GM10266 (cell line): Measurements from ENCODE around the gene LRRTM3.

Source experiments
- DNase-seq: peaks from one replicate; pipeline ENCODE4 v3.0.0; 2012; ENCODE audit errors: extremely low spot score
- TF ChIP-seq, protein P1 (sequence below): IDR thresholded peaks from 2 replicates; pipeline ENCODE4 v1.5.1; 2012; ENCODE audit warnings: mild to moderate bottlenecking, low read depth; ENCODE audit not compliant: control insufficient read depth, insufficient read depth; ENCODE audit errors: missing control alignments

LRRTM3 gene

DNA sequence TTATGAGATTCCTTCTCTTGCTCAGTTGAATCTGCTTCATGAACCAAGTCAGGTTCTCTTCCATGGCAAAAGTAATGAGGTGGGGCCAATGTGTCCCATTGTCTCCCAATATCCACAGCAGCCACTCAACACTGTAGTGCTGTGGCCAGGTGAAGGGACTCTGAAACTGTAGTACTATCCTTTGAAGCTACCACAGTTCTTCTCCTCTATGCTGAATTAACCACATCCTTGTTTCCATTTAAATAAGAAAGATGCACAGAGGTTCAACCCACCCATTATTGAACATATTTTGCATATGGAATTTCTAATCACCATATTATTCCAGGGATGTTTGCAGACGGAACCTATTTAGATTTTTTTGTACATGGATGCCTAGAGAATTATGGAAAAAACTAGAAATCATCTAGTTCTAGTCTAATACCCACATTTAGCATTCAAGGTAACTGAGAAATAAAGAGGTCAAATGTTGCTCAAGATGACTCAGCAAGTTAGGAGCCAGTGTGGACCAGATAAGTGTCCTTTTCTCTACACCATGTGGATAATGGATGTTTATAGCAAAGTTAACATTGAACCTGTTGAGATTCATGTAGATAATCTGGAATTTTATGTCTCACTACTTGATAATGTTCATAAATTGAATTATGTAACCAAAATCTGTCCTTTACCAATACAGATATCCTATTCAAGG, 64.5 kb downstream of the LRRTM3 start:
- DNase-seq: no peak
- TF ChIP-seq, protein P1, sequence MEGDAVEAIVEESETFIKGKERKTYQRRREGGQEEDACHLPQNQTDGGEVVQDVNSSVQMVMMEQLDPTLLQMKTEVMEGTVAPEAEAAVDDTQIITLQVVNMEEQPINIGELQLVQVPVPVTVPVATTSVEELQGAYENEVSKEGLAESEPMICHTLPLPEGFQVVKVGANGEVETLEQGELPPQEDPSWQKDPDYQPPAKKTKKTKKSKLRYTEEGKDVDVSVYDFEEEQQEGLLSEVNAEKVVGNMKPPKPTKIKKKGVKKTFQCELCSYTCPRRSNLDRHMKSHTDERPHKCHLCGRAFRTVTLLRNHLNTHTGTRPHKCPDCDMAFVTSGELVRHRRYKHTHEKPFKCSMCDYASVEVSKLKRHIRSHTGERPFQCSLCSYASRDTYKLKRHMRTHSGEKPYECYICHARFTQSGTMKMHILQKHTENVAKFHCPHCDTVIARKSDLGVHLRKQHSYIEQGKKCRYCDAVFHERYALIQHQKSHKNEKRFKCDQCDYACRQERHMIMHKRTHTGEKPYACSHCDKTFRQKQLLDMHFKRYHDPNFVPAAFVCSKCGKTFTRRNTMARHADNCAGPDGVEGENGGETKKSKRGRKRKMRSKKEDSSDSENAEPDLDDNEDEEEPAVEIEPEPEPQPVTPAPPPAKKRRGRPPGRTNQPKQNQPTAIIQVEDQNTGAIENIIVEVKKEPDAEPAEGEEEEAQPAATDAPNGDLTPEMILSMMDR: no peak

DNA sequence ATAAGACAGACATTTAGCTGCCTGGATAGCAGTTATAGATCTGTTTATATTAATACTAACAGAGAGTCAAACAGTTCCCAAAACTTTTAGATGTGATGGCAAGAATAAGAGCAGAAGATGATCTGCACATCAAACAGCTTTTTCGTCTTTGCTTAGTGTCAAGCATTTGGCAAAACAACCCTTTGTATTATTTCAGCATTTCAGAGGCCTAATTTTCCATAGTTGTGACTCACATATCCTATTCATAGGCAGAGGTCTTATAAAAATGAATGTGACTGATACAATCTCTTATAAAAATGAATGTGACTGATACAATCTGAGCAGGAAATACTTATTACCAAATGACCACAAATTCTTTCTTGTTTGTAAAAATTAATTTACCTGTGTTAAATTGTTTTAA, 71.2 kb downstream of the LRRTM3 start:
- TF ChIP-seq, protein P1: no peak
- DNase-seq: no peak

DNA sequence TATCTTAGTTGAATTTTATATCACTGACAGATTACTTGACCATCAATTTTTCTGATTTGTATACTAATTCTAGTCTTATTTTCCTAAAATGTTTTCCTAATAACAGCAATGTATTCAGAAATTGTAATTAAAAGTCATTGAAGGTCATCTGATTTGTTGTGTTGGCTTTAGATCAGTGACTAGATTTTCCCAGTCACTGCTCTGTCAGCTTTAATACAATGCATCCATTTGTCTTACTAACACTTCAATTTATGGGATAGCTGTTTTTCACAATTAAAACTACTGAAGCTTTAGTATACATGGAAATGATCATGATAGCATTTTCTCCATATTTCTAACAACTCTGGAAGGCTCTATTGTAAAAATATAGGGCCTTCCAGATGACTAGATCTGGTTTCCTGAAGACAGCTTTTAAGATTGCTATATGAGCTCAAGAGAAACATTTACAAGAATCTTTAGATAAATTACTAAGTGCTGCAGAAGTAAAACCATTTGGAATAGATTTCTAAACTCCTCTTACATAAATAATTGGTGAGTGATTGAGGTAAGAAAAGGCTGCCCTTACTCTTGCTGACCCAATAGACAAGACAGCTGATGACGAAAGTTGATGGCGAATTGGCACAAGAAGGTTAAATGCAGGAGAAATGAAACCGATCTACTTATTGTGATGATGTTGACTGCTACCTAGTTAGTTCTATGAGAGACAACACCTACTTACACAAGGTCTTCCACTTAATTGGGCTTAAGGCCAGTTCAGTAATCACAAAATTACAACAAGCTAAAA, 74.1 kb downstream of the LRRTM3 start:
- TF ChIP-seq, protein P1: no peak
- no peak for DNase-seq

DNA sequence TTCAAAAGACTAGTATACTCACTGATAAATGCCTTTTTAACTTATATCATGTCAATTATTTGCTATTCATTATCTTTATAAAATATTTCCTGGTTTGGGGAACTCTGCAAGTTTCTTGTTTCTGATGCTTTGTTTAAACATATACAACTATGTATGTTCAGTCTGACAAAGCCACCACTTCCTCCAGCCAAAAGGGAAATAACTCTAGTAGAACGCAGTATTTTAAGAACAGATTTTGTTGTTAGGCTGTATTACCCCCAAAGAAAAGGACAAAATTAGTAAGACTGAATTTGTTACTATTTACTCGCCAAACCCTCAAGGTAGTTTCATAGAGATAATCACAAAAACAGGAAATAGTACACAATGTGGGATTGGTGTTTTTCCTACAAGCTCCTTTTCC, 78.9 kb downstream of the LRRTM3 start:
- TF ChIP-seq, protein P1: no peak
- no peak for DNase-seq

DNA sequence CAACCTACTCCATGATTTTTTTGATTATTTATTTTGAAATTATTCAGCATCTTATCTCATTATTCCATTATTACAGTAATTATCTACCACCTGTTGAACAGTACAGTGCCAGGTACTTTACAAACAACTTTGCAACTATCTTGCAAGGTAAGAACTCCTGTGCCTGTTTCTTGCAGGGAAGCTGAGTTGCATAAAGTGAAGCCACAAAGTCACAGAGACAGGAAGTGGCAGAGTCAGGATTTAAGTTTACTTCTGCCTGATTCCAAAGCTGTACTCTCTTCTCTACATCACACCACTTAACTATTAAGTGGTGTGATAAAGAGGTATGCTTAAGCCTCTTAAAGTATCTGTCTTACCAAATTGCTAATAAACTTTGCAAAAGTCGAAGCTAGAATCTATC, 80.1 kb downstream of the LRRTM3 start:
- TF ChIP-seq, protein P1: no peak
- DNase-seq: no peak

DNA sequence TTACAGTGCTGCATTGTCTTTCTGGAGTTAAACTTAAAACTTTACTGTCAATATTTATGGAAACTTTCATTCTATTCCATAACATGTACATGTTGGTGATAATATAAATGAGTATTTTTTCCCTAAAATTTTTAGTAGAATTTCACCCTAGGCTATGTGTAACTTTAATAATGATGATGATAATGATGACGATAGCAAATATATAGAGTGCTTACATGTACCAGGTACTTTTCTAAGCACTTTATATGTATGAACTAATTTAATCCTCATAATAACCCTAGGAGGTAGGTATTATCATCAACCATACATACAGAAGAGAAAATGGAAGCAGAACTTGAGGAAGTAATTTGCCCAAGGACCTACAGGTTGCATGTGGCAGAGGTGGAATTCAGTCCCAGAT, 85.6 kb downstream of the LRRTM3 start:
- TF ChIP-seq, protein P1: no peak
- DNase-seq: no peak

DNA sequence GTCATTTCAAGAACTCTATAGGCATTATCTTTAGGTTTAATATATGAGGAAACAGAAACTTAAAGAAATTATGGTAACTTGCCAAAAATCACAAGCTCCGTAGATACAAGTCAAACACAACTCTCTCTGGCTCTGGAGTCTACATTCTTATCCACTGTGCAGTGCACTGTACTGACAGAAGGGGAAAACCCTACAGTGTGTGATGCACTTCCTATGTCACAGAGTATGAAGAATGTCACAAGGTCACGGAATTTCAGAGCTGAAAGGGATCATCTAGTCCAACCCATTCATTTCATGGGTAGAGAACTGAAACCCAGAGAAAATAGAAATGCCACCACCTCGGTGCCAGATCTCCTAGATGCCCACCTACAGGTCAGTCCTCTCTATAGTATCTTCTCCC, 86.1 kb downstream of the LRRTM3 start:
- TF ChIP-seq, protein P1: no peak
- DNase-seq: no peak
